ENCODE data around the gene LONP1.

- TF ChIP-seq CTCF (IDR thresholded peaks at IDR 0.05) (no peak), POLR2AphosphoS5 (IDR thresholded peaks at IDR 0.05) (no peak)
Observed at GRCh38 chr19:5767949-5768348, 48.0 kb upstream of the LONP1 start.
